OCI-M2 (cell line): ENCODE data around the gene BCAN.

Experiments used
- DNase-seq: peaks from one replicate; lab custom pipeline; 2025; ENCODE audit not compliant: unreplicated experiment; lab: John Stamatoyannopoulos, UW

Gene BCAN

GRCh38 chr1:156694690-156694962 lies 52.7 kb downstream of the BCAN start:
- DNase-seq, result no peak

- no peak for DNase-seq
These were observed 54.8 kb downstream of the BCAN start for GRCh38 chr1:156696755-156697154.

- DNase-seq, result no peak
These were observed 55.6 kb downstream of the BCAN start for GRCh38 chr1:156697481-156697880.

GRCh38 chr1:156698995-156699394 lies 57.1 kb downstream of the BCAN start:
- DNase-seq, result no peak

GRCh38 chr1:156700736-156701531 lies 59.0 kb downstream of the BCAN start:
- DNase-seq, result no peak

GRCh38 chr1:156703336-156703735 lies 61.4 kb downstream of the BCAN start:
- DNase-seq, result no peak

- no peak for DNase-seq
These were observed 61.8 kb downstream of the BCAN start for GRCh38 chr1:156703741-156704140.

GRCh38 chr1:156704166-156704711 lies 62.3 kb downstream of the BCAN start:
- no peak for DNase-seq

- DNase-seq, result no peak
These were observed 63.0 kb downstream of the BCAN start for GRCh38 chr1:156704930-156705320.

- DNase-seq, result no peak
These were observed 63.5 kb downstream of the BCAN start, which contains the start of gene CRABP2 for GRCh38 chr1:156705321-156705917. Gene CRABP2, minus strand, starts transcription at chr1:156705583. Its CDS starts 137 bp downstream, at chr1:156705446.

- DNase-seq, result no peak
These were observed 64.2 kb downstream of the BCAN start for GRCh38 chr1:156705918-156706656.

GRCh38 chr1:156706657-156707416 lies 64.9 kb downstream of the BCAN start:
- DNase-seq, result no peak

- DNase-seq, result no peak
These were observed 65.7 kb downstream of the BCAN start for GRCh38 chr1:156707417-156708217.

GRCh38 chr1:156708218-156708661 lies 66.3 kb downstream of the BCAN start:
- no peak for DNase-seq

GRCh38 chr1:156709031-156709430 lies 67.1 kb downstream of the BCAN start:
- DNase-seq, result no peak
